ENCODE measurements around the gene LRRC71. TPM values are rescaled to one million over a fixed set of nuclear protein-coding genes. Genes with fewer than 3 reads are reported as not detected.

The LRRC71 gene
- total RNA-seq: not detected

- DNase-seq: peak; percentile 39
Measured at GRCh38 chr1:156920233-156921052, at the start of gene LRRC71. LRRC71 (plus strand) TSS chr1:156920632; CDS start chr1:156920804, 172 bp downstream.

DNA sequence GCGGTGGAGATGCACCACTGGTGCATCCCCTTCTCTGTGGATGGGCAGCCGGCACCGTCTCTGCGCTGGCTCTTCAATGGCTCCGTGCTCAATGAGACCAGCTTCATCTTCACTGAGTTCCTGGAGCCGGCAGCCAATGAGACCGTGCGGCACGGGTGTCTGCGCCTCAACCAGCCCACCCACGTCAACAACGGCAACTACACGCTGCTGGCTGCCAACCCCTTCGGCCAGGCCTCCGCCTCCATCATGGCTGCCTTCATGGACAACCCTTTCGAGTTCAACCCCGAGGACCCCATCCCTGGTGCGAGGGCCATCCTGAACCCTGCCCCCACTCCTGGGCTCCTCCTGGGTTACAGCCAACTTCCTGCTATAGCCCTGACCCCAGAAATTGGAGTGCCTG is 46.8 kb upstream of the LRRC71 start:
- no peak for DNase-seq

GRCh38 chr1:156874142-156874541 is 46.3 kb upstream of the LRRC71 start:
- DNase-seq: no peak

DNA sequence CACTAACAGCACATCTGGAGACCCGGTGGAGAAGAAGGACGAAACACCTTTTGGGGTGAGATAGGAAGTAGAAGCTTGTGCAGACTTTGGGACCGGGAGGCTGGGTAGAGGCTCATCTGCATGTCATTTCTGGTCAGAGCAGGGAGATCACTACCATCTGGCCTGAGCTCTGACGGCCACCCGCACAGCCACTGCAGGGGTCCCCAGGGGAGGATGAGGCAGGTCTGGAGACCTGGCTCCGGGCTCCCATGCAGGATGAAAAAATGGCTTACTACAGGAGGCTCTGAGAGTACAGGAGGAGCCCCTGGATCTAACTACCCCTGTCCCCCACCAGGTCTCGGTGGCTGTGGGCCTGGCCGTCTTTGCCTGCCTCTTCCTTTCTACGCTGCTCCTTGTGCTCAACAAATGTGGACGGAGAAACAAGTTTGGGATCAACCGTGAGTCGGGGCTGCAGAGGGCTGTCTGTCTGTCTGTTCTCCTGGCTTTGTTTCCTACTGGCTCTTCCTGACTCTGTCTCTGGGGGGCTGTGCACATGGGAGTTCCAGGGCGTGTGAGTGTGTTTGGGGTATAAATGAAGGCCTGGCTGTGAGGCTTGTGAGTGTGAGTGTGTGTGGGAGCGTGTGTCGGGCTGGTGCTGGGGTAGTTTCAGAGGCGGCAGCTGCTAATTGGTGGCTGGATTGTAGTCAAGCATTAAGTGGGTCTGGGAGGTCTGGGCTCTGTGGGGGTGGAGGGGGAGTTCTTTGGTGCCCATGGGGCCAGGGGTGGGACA is 45.7 kb upstream of the LRRC71 start:
- no peak for DNase-seq

- DNase-seq: no peak
Measured at GRCh38 chr1:156875341-156875615, 45.2 kb upstream of the LRRC71 start.

- DNase-seq: no peak
Measured at GRCh38 chr1:156876281-156876680, 44.2 kb upstream of the LRRC71 start.

- no peak for DNase-seq
Measured at GRCh38 chr1:156877433-156878170, 42.8 kb upstream of the LRRC71 start.

DNA sequence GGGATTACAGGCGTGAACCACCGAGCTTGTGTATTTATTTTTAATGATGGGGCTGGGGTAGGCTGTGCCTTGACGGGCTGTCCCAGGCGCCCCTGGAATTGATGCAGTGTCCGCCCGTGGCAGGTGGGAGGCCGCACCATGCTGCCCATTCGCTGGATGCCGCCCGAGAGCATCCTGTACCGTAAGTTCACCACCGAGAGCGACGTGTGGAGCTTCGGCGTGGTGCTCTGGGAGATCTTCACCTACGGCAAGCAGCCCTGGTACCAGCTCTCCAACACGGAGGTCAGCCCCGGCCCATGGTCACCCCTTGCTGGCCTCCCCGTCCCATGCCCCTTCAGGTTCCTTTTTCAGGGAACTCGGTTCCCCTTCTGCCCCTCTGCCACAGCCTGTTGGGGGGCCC is 40.6 kb upstream of the LRRC71 start:
- no peak for DNase-seq

- no peak for DNase-seq
Measured at GRCh38 chr1:156880473-156880872, 40.0 kb upstream of the LRRC71 start.

GRCh38 chr1:156881101-156881500 is 39.3 kb upstream of the LRRC71 start:
- DNase-seq: no peak

DNA sequence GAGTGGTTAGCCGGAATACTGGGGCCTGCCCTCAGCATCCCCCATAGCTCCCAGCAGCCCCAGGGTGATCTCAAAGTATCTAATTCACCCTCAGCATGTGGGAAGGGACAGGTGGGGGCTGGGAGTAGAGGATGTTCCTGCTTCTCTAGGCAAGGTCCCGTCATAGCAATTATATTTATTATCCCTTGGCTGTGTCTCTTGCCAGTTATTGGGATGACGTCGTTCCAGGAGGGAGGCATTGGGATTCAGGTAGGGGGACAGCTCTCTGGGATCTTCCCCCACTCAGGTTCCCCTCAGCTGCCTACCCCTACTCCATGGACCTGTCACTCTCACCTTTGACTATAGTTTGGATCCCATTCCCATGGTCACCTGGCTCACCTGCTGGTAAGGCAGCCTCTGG is 38.8 kb upstream of the LRRC71 start:
- DNase-seq: no peak

- DNase-seq: no peak
Measured at GRCh38 chr1:156882543-156882942, 37.9 kb upstream of the LRRC71 start.

GRCh38 chr1:156883919-156884318 is 36.5 kb upstream of the LRRC71 start:
- DNase-seq: no peak

DNA sequence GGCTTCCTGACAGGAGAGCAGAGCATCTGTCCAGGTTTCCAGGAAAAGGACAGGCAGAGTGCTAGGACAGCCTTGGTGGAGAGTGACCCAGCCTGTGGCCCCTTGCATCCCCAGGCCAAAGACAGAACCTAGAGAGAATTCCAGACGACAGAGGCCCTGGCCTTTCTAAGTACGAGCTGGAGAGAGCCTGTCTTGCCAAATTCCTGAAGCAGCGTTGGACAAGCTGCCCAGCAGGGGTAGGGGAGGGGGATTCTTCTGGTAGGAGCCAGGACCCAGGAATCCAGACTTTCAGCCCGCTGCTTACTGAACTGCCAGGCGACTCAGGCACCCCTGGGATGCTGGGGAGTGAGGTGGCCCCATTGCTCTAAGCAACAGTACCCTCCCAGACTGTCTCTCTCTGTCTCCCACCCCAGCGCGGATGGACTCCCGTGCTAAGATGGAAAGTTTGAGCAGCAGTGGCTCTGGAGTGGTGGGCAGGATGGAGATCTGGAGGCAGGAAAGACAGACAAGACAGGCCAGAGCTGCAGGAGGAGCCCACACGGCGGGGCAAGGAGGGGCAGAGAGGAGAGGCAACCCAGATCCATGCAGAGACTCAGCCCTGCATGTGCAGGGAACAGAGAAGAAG is 35.8 kb upstream of the LRRC71 start:
- DNase-seq: no peak

DNA sequence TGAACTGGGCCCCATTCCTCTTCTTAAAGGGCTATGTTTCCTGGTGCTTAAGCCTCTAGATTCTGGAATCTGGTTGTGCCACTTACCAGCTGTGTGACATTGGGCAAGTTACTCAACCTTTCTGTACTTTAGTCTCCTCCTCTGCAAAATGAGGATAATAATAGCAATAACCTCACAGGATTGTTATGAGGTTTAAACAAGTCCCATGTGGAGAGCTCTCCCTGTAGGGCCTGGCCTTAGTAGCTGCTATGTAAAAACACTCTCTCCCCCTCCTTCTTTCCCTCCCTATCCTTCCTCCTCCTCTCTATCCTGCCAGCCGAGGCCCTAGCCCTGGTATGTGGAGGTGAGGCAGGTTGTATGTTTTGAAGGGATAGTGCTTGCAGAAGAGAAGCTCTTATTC is 35.1 kb upstream of the LRRC71 start:
- no peak for DNase-seq

- no peak for DNase-seq
Measured at GRCh38 chr1:156885880-156886355, 34.5 kb upstream of the LRRC71 start.

DNA sequence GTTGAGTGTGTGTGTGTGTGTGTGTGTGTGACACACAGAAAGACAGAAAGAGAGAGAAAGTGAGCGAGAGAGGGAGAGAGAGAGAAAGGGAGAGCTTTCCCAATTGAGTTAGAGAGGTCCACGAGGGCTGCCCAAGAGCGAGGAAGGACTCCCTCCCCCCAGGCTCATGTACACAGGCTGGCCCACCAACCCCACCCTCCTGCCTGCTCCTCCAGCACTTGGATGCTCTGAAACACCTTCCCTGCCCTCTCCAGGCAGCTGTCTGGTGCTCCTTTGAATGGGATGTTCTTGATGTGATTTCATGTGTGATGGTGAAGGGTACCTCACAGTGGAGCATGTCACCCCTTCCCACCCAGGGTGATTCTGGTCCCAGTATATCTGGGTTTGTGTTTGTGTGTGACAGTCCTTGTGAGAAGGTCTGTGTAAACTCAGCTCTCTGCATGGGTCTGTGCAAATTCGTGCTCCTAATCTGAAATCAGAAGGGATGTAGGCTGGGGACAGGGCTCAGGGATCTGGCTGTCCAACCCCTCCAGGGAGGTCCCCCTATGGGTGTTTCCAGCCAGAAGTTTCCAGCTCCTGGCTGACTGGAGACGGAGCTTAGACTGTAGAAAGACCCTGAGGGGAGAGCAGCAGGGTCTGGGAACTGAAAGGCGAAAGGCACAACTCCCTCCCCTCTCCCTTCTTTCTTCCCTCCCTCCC is 33.7 kb upstream of the LRRC71 start:
- no peak for DNase-seq

GRCh38 chr1:156887317-156887716 is 33.1 kb upstream of the LRRC71 start:
- DNase-seq: no peak

- no peak for DNase-seq
Measured at GRCh38 chr1:156887734-156888133, 32.7 kb upstream of the LRRC71 start.

- peak; percentile 45 for DNase-seq
Measured at GRCh38 chr1:156889802-156890580, 30.4 kb upstream of the LRRC71 start.

Measured in effector CD4-positive, alpha-beta T cell (primary cell).